Caco-2 (cell line): ENCODE results near the gene VIPR2. TPM values are rescaled to one million over a fixed set of nuclear protein-coding genes. Genes with fewer than 3 reads are reported as not detected.

Experiments used
- BruUV-seq: library from RNA; stranded (reverse); fragments of 400-500 nt; replicated peaks from 2 replicates; lab custom pipeline; 2021; lab: Mats Ljungman, UMichigan
- CTCF ChIA-PET: fragments of 300-600 bp; sonication (Branson Sonifier 250); formaldehyde crosslinking; loops from one replicate; lab custom pipeline; 2022; ENCODE audit warnings: antibody characterized with exemption; lab: Charles Lee
- POLR2A ChIA-PET: fragments of 300-600 bp; sonication (Branson Sonifier 250); formaldehyde crosslinking; loops from one replicate; lab custom pipeline; 2022; ENCODE audit warnings: antibody characterized with exemption; lab: Charles Lee
- DNase-seq, 2 experiments: peaks; one replicate each; pipeline versions ENCODE4 v3.0.0 to v3.0.0-alpha.2; 2020 to 2022
- H3K27me3 ChIP-seq: replicated peaks from 2 replicates; pipeline ENCODE4 v1.6.0; 2011; ENCODE audit warnings: low read length; ENCODE audit not compliant: control insufficient read depth, insufficient read depth
- H3K36me3 ChIP-seq: 2 replicates; pipeline ENCODE4 v1.5.1; 2011; ENCODE audit warnings: low read length; ENCODE audit not compliant: control insufficient read depth, insufficient read depth
- H3K4me1 ChIP-seq: fragments of 250-450 bp; sonication (Bioruptor Pico); 2 replicates; pipeline ENCODE4 v1.5.1; 2020; ENCODE audit warnings: mild to moderate bottlenecking
- H3K4me3 ChIP-seq: 2 replicates; pipeline ENCODE4 v1.5.1; 2011; ENCODE audit warnings: low read depth, mild to moderate bottlenecking, control low read depth, low read length
- H3K9me3 ChIP-seq: fragments of 250-450 bp; sonication (Bioruptor Pico); 2 replicates; pipeline ENCODE4 v1.5.1; 2020; ENCODE audit warnings: mild to moderate bottlenecking, moderate library complexity
- H3K27ac Mint-ChIP-seq: one replicate; pipeline ENCODE4 v1.8.0; 2022; ENCODE audit warnings: mixed read lengths; ENCODE audit not compliant: unreplicated experiment
- H3K27me3 Mint-ChIP-seq: one replicate; pipeline ENCODE4 v1.8.0; 2022; ENCODE audit warnings: mixed read lengths; ENCODE audit not compliant: insufficient read depth, unreplicated experiment
- H3K36me3 Mint-ChIP-seq: one replicate; pipeline ENCODE4 v1.8.0; 2022; ENCODE audit warnings: mild to moderate bottlenecking, mixed read lengths; ENCODE audit not compliant: insufficient read depth, unreplicated experiment
- H3K4me1 Mint-ChIP-seq: one replicate; pipeline ENCODE4 v1.8.0; 2022; ENCODE audit warnings: low read depth, mixed read lengths; ENCODE audit not compliant: unreplicated experiment
- H3K4me3 Mint-ChIP-seq: one replicate; pipeline ENCODE4 v1.8.0; 2022; ENCODE audit warnings: mild to moderate bottlenecking, moderate library complexity, mixed read lengths; ENCODE audit not compliant: unreplicated experiment
- H3K9me3 Mint-ChIP-seq: one replicate; pipeline ENCODE4 v1.8.0; 2022; ENCODE audit warnings: mixed read lengths; ENCODE audit not compliant: unreplicated experiment
- intact Hi-C: fragments of 100-400 bp; cut with micrococcal nuclease; formaldehyde crosslinking; loops from one replicate; pipeline ENCODE4 v1.10.0; 2022; ENCODE audit not compliant: unreplicated experiment
- total RNA-seq: library from RNA; stranded (reverse); gene quantifications from 2 replicates; pipeline ENCODE4 v1.2.3, GENCODE V29; 2022
- TF ChIP-seq, protein P1 (sequence below), 2 experiments: fragments of 200-600 bp in 1 of 2; IDR thresholded peaks; 1 replicate in 1 of 2; 2 replicates in 1 of 2; pipeline versions ENCODE4 v1.5.1 to v1.8.0; 2011 to 2022; ENCODE audit warnings: antibody characterized with exemption in 1 of 2, control low read depth in 1 of 2, inconsistent platforms in 1 of 2, low read depth in 1 of 2, low read length in 1 of 2, mild to moderate bottlenecking in 1 of 2, moderate library complexity in 1 of 2; ENCODE audit not compliant: insufficient read depth in 1 of 2, severe bottlenecking in 1 of 2, unreplicated experiment in 1 of 2

Gene VIPR2
- total RNA-seq, 1 experiment from 2014 or later: not detected

DNA sequence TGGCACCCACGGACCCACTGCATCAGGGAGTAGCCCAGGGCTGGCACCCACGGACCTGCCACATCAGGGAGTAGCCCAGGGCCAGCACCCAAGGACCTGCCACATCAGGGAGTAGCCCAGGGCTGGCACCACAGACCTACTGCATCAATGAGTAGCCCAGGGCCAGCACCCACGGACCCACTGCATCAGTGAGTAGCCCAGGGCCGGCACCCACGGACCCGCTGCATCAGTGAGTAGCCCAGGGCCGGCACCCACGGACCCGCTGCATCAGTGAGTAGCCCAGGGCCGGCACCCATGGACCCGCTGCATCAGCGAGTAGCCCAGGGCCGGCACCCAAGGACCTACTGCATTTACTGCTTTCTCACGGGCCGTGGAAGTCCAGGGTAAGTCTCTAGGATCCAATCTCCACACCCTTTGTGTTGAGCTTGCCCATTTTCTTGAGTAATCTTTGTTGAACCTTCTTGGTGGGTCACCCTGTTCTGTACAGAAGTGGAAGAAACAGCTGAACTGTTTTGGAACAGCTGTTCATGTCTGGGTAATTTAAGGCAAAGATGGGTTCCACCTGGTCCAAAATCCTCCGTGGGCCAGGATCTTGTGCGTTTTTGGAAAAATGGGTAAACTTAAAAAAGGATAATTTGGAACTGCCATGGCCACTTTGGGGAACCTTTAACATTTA, 69.0 kb downstream of the VIPR2 start:
- peaks cover 3% of the 10 kb centered on the region; the same call in 1 of the 2 replicates for H3K4me1 ChIP-seq
- DNase-seq: no peak
- ChIA-PET POLR2A (no interaction called here), CTCF (interaction anchor here (1.2 kb wide), 1 partner anchor 35 kb away, joined by 3 read pairs; no protein-coding TSS in a partner anchor)
- H3K4me3 ChIP-seq: no peak overlapping the region
- H3K36me3 ChIP-seq: no peaks in the 10 kb centered on the region
- TF ChIP-seq, protein P1, sequence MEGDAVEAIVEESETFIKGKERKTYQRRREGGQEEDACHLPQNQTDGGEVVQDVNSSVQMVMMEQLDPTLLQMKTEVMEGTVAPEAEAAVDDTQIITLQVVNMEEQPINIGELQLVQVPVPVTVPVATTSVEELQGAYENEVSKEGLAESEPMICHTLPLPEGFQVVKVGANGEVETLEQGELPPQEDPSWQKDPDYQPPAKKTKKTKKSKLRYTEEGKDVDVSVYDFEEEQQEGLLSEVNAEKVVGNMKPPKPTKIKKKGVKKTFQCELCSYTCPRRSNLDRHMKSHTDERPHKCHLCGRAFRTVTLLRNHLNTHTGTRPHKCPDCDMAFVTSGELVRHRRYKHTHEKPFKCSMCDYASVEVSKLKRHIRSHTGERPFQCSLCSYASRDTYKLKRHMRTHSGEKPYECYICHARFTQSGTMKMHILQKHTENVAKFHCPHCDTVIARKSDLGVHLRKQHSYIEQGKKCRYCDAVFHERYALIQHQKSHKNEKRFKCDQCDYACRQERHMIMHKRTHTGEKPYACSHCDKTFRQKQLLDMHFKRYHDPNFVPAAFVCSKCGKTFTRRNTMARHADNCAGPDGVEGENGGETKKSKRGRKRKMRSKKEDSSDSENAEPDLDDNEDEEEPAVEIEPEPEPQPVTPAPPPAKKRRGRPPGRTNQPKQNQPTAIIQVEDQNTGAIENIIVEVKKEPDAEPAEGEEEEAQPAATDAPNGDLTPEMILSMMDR (IDR thresholded peaks at IDR 0.05; ENCODE audit: insufficient read depth in 1 of 2, low read depth in 1 of 2, low read length in 1 of 2, severe bottlenecking in 1 of 2, unreplicated experiment in 1 of 2): no peak
- no peaks in the 10 kb centered on the region for H3K9me3 ChIP-seq
- H3K27me3 ChIP-seq: no peaks in the 10 kb centered on the region
- intact Hi-C loops: no loop called here
- Mint-ChIP-seq H3K4me1 (peaks cover 7% of the 10 kb centered on the region), H3K27ac (no peak overlapping the region), H3K4me3 (no peak overlapping the region), H3K9me3 (no peaks in the 10 kb centered on the region), H3K36me3 (no peaks in the 10 kb centered on the region), H3K27me3 (no peaks in the 10 kb centered on the region)
- BruUV-seq: no TSS peak

- no peak overlapping the region for H3K27ac Mint-ChIP-seq
- no peak overlapping the region for H3K4me3 Mint-ChIP-seq
- intact Hi-C loops: no loop called here
- ChIA-PET CTCF (no interaction called here), POLR2A (no interaction called here)
- TF ChIP-seq, protein P1 (IDR thresholded peaks at IDR 0.05; ENCODE audit: insufficient read depth in 1 of 2, low read depth in 1 of 2, low read length in 1 of 2, severe bottlenecking in 1 of 2, unreplicated experiment in 1 of 2): no peak
- no peaks in the 10 kb centered on the region for H3K9me3 ChIP-seq
- H3K4me1 ChIP-seq: no peaks in the 10 kb centered on the region
- BruUV-seq: no TSS peak
- no peak for DNase-seq
- H3K9me3 Mint-ChIP-seq: no peaks in the 10 kb centered on the region
- H3K36me3 ChIP-seq: no peaks in the 10 kb centered on the region
- no peak overlapping the region for H3K4me3 ChIP-seq
- H3K4me1 Mint-ChIP-seq: no peaks in the 10 kb centered on the region
- H3K27me3 Mint-ChIP-seq: no peaks in the 10 kb centered on the region
- H3K36me3 Mint-ChIP-seq: no peaks in the 10 kb centered on the region
- H3K27me3 ChIP-seq: no peaks in the 10 kb centered on the region
These were observed 73.4 kb downstream of the VIPR2 start for GRCh38 chr7:159071260-159071659.

- H3K9me3 ChIP-seq: no peaks in the 10 kb centered on the region
- intact Hi-C loops: no loop called here
- H3K4me3 Mint-ChIP-seq: no peak overlapping the region
- no peaks in the 10 kb centered on the region for H3K36me3 Mint-ChIP-seq
- BruUV-seq: no TSS peak
- no peaks in the 10 kb centered on the region for H3K27me3 Mint-ChIP-seq
- no peak overlapping the region for H3K27ac Mint-ChIP-seq
- no peak for DNase-seq
- H3K27me3 ChIP-seq: no peaks in the 10 kb centered on the region
- TF ChIP-seq, protein P1 (IDR thresholded peaks at IDR 0.05; ENCODE audit: insufficient read depth in 1 of 2, low read depth in 1 of 2, low read length in 1 of 2, severe bottlenecking in 1 of 2, unreplicated experiment in 1 of 2): no peak
- no peaks in the 10 kb centered on the region for H3K36me3 ChIP-seq
- no peaks in the 10 kb centered on the region for H3K4me1 Mint-ChIP-seq
- POLR2A ChIA-PET: no interaction called here
- H3K4me3 ChIP-seq: no peak overlapping the region
- CTCF ChIA-PET: no interaction called here
- H3K4me1 ChIP-seq: no peaks in the 10 kb centered on the region
- H3K9me3 Mint-ChIP-seq: no peaks in the 10 kb centered on the region
These were observed 74.1 kb downstream of the VIPR2 start for GRCh38 chr7:159070431-159071148.
